Raji (cell line): Measurements from ENCODE around the gene CBARP.

Source experiments
- POLR2A ChIP-seq: IDR thresholded peaks from 2 replicates; pipeline ENCODE4 v1.6.1; 2011; ENCODE audit warnings: low read depth, low read length, control low read depth; ENCODE audit not compliant: insufficient read depth

Gene CBARP

DNA sequence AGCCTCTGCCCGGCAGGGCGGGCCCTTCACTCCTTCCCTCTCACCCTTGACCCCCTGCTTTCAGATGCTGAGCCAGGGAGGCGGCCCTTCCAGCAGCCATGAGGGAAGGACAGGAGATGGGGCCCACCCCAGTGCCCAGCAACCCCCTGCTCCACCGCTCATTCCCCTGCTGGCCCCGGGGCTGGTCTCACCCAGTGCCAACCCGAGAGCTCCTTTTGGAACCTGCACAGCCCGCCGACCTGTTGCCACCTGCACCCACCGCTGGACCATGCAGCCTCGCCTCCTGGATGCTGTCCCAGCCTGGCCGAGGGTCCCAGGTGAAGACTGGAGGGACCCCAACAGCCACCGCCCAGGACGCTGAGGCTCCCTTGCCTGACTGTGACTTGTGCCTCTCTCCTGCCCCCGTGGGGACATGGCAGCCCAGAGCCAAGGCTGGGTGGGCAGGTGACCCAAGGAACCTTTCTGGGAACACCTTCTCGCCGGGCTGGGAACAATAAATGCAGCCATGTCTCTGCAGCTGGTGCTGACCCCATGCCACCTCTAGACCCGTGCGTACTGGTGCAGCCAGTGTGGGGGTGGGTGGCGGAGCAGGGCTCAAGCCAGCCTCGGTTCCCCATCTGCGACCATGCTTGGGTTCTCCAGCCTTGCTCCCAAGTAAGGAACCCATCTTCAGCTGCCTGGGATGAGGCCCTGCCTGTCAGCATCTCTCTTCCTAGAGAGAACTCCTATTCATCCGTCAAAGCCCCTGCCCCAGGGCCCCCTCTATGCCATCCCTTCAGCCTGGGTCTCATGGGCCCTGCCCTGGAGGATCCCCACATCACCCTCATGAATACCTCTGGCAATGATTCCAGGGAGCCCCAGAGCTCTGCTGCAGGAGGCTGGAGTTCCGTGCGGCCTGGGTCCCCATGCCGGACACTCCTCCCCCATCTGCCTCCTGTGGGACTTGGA is 41.2 kb upstream of the CBARP start:
- no peak for TF ChIP-seq POLR2A

GRCh38 chr19:1278074-1278473 is 40.3 kb upstream of the CBARP start:
- TF ChIP-seq POLR2A: 0 out of 2 replicates have a peak, but pooled peaks have one; percentile 18

- TF ChIP-seq POLR2A: no peak
These were observed 39.3 kb upstream of the CBARP start for GRCh38 chr19:1277061-1277460.

- peak; percentile 37 for TF ChIP-seq POLR2A
These were observed 38.8 kb upstream of the CBARP start for GRCh38 chr19:1276628-1277022.

GRCh38 chr19:1275976-1276627 is 38.3 kb upstream of the CBARP start:
- peak; percentile 77 for TF ChIP-seq POLR2A

GRCh38 chr19:1275260-1275975 is 37.6 kb upstream of the CBARP start, which contains the start of gene FAM174C:
Gene FAM174C, plus strand, starts transcription at chr19:1275530. Its CDS starts 20 bp downstream, at chr19:1275550.
- TF ChIP-seq POLR2A: peak; percentile 95

DNA sequence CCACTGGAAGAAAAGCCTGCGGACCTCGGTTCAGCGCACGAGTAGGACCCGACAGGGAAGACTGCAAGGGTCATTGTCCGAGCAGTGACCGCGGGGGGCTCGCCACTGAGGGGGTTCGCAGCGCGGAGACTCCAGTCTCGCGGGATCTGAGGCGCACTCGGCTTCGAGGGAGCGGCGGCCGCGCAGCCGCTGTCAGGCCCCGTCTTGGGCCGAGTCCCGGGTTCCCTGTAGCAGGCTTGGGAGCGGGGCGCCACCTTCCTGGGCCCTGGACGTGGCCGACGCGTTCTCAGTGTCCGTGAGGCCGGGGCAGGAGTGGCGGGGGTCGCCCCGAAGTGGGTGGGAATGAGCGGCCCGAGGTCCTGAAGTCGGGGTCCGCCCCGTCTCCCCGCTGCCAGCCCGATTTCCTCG is 37.1 kb upstream of the CBARP start:
- TF ChIP-seq POLR2A: no peak

- TF ChIP-seq POLR2A: no peak
These were observed 36.5 kb upstream of the CBARP start for GRCh38 chr19:1274081-1274851.

DNA sequence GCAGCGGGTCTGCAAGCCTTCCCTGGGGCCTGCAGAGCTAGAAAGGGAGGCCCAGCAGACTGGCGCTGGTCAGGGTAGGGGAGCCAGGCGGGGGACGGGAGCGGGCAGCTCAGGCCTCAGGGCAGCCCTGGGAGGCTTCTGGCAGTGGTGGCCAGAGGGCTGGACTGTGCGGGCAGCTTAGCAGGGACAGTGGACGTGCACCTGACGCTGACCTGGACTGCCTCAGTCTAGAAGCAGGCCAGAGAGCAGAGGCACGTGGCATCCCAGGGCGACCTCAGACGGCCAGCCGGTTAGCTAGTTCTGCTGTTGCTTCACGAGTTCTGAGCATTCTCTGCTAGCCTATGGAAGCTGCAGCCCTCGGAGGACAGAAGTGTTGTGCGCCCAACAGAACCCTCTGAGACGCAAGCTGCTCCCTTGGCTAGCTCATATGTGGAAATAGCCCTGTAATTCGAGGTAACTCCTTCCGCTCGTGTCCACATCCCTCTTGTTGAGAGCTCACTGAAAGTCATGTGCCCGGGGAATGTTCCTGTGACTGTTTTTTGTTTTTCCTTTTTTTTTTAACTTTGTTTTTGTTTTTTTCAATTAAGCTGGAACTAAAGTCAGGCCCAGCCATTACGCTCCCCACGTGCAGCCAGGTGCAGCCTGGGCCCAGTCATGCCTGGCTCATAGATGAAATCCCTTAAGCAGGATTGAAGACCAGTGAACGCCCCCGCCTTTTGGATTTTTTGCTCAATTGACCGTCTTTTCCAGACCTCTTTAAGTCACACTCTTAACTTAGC is 35.6 kb upstream of the CBARP start:
- TF ChIP-seq POLR2A: peak; percentile 43; the same call in 1 of the 2 replicates

- no peak for TF ChIP-seq POLR2A
These were observed 34.8 kb upstream of the CBARP start for GRCh38 chr19:1272423-1273262.

DNA sequence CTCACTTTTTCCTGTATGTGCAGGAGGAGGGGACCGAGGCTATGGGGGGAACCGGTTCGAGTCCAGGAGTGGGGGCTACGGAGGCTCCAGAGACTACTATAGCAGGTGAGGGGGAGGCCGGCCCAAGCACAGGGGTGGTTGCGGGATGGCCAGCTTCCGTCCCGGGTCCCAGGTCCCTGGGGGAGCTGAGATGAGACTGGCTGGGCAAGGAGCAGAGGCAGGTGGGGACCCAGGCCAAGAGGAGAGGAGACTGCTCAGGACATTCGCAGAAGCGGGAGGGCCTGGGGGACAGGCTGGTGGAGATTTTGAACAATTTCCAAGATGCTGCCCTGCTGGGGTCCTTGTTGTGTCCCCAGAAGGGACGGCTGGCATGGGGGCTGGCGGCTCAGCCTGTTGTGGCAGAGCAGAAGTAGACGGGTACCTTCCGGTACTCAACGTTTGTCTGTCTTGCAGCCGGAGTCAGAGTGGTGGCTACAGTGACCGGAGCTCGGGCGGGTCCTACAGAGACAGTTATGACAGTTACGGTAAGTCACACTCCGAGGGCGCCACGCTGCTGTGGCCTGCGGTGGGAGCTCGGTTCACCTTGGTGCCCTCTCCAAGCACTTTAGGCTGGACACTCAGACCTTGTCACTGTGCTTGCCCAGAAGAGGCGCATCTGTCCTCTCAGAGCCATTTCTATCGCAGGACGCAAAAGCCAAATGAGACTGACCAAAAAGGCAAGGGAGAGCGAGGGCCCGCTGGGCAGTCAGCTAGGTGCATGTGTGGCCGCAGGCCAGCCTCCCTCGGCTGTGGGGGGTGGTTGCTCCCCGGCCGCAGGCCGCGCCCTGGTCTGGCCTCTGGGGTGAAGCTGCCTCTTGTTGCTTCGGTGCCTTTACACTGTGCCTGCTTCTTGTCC is 34.0 kb upstream of the CBARP start:
- peak; percentile 33; the same call in 1 of the 2 replicates for TF ChIP-seq POLR2A

- peak; percentile 36; the same call in 1 of the 2 replicates for TF ChIP-seq POLR2A
These were observed 33.2 kb upstream of the CBARP start for GRCh38 chr19:1270854-1271527.
